H1 (cell line): ENCODE data around the gene GPX4. TPM values are rescaled to one million over a fixed set of nuclear protein-coding genes. Genes with fewer than 3 reads are reported as not detected.
A peak's percentile ranks its signal among the peaks of the same experiment; 100 is the strongest.

Source experiments
- CTCF ChIA-PET: fragments of 300-600 bp; sonication (Branson Sonifier 250); formaldehyde crosslinking; loops from one replicate; lab custom pipeline; 2021; ENCODE audit not compliant: partially characterized antibody; lab: Charles Lee
- POLR2A ChIA-PET: fragments of 300-600 bp; sonication (Branson Sonifier 250); formaldehyde crosslinking; loops from one replicate; lab custom pipeline; 2021; ENCODE audit warnings: inconsistent platforms; ENCODE audit not compliant: partially characterized antibody; lab: Charles Lee
- DNase-seq, 2 experiments: peaks; one replicate each; pipeline versions ENCODE4 v3.0.0 to v3.0.0-alpha.2; 2010 to 2022; ENCODE audit warnings: low spot score in 2 of 2, low read depth in 1 of 2, mixed read lengths in 1 of 2
- FAIRE-seq: peaks from 2 replicates; lab custom pipeline; 2011; peaks lifted over from hg19 to GRCh38; lab: Jason Lieb, UNC
- H2AFZ ChIP-seq: 2 replicates; pipeline ENCODE4 v1.8.1; 2012; ENCODE audit warnings: low read length, inconsistent platforms
- H2AK5ac ChIP-seq: 2 replicates; pipeline ENCODE4 v1.6.1; 2013; ENCODE audit warnings: low read depth, low read length
- H2BK120ac ChIP-seq: replicated peaks from 2 replicates; pipeline ENCODE3; 2013; ENCODE audit warnings: low read depth, low read length, inconsistent platforms
- H2BK12ac ChIP-seq: 2 replicates; pipeline ENCODE4 v1.6.1; 2013; ENCODE audit warnings: low read depth, low read length
- H2BK15ac ChIP-seq: 2 replicates; pipeline ENCODE4 v1.6.1; 2013; ENCODE audit warnings: low read length
- H2BK20ac ChIP-seq: 2 replicates; pipeline ENCODE4 v1.6.1; 2013; ENCODE audit warnings: low read length
- H2BK5ac ChIP-seq: 2 replicates; pipeline ENCODE4 v1.6.1; 2013; ENCODE audit warnings: low read depth, low read length
- H3K14ac ChIP-seq: 2 replicates; pipeline ENCODE4 v1.6.1; 2013; ENCODE audit warnings: inconsistent platforms; ENCODE audit not compliant: insufficient read length
- H3K18ac ChIP-seq: 2 replicates; pipeline ENCODE4 v1.6.1; 2013; ENCODE audit warnings: low read length; ENCODE audit errors: extremely low read depth
- H3K23ac ChIP-seq: 2 replicates; pipeline ENCODE4 v1.6.1; 2013; ENCODE audit warnings: inconsistent platforms; ENCODE audit not compliant: insufficient read length
- H3K23me2 ChIP-seq: 2 replicates; pipeline ENCODE4 v1.6.1; 2013; ENCODE audit warnings: low read depth, low read length
- H3K27ac ChIP-seq: 2 replicates; pipeline ENCODE4 v1.6.1; 2011; ENCODE audit warnings: low read depth, low read length, inconsistent platforms
- H3K27me3 ChIP-seq, 4 experiments: replicated peaks in 1 of 4; 1 replicate in 1 of 4; 2 replicates in 3 of 4; pipeline versions ENCODE4 v1.6.1 to v1.8.1; 2011 to 2013; ENCODE audit warnings: low read length in 3 of 4, mild to moderate bottlenecking in 3 of 4, inconsistent platforms in 2 of 4, mixed read lengths in 2 of 4, moderate library complexity in 1 of 4; ENCODE audit not compliant: control insufficient read depth in 3 of 4, insufficient read depth in 3 of 4; ENCODE audit errors: extremely low read depth in 1 of 4
- H3K36me3 ChIP-seq, 4 experiments: 2 replicates each; pipeline versions ENCODE4 v1.6.1 to v1.8.1; 2011 to 2013; ENCODE audit warnings: mild to moderate bottlenecking in 4 of 4, low read length in 3 of 4, moderate library complexity in 2 of 4, control low read depth in 1 of 4, inconsistent platforms in 1 of 4; ENCODE audit not compliant: insufficient read depth in 4 of 4, control insufficient read depth in 2 of 4
- H3K4ac ChIP-seq: replicated peaks from 2 replicates; pipeline ENCODE3; 2013; ENCODE audit warnings: low read length, low read depth, mixed read lengths, inconsistent platforms; ENCODE audit not compliant: insufficient read length
- H3K4me1 ChIP-seq, 4 experiments: replicated peaks in 1 of 4; 1 replicate in 1 of 4; 2 replicates in 3 of 4; pipeline versions ENCODE4 v1.6.1 to v1.8.1; 2011 to 2013; ENCODE audit warnings: low read length in 3 of 4, inconsistent platforms in 2 of 4, mixed read lengths in 1 of 4; ENCODE audit not compliant: insufficient read depth in 4 of 4, control insufficient read depth in 3 of 4
- H3K4me2 ChIP-seq, 2 experiments: 2 replicates each; pipeline versions ENCODE4 v1.6.1 to v1.8.1; 2011 to 2013; ENCODE audit warnings: low read depth in 2 of 2, low read length in 2 of 2, control low read depth in 1 of 2, inconsistent platforms in 1 of 2, mild to moderate bottlenecking in 1 of 2; ENCODE audit not compliant: insufficient read depth in 1 of 2
- H3K4me3 ChIP-seq, 4 experiments: fragments of 200-600, 300-600 bp in 1 of 4; sonication (generic), shearing (Covaris generic), sonication (Bioruptor Twin) in 1 of 4; 2 replicates each; pipeline versions ENCODE4 v1.5.1 to v1.8.1; 2011 to 2016; ENCODE audit warnings: low read length in 4 of 4, low read depth in 3 of 4, control low read depth in 2 of 4, inconsistent platforms in 2 of 4, mild to moderate bottlenecking in 2 of 4, mixed read lengths in 1 of 4, moderate library complexity in 1 of 4; ENCODE audit not compliant: insufficient read depth in 2 of 4; ENCODE audit errors: extremely low read depth in 1 of 4
- H3K56ac ChIP-seq: replicated peaks from 2 replicates; pipeline ENCODE3; 2013; ENCODE audit warnings: low read depth, mild to moderate bottlenecking, mixed read lengths, low read length, inconsistent platforms; ENCODE audit not compliant: insufficient read length
- H3K79me1 ChIP-seq: 2 replicates; pipeline ENCODE4 v1.6.1; 2013; ENCODE audit warnings: low read depth, low read length, control low read depth
- H3K79me2 ChIP-seq, 2 experiments: 2 replicates each; pipeline versions ENCODE4 v1.6.1 to v1.8.1; 2012 to 2013; ENCODE audit warnings: low read length in 2 of 2, mild to moderate bottlenecking in 2 of 2, inconsistent platforms in 1 of 2; ENCODE audit not compliant: insufficient read depth in 2 of 2, control insufficient read depth in 1 of 2
- H3K9ac ChIP-seq, 4 experiments: replicated peaks in 1 of 4; 1 replicate in 1 of 4; 2 replicates in 3 of 4; pipeline versions ENCODE4 v1.6.1 to v1.8.1; 2011 to 2013; ENCODE audit warnings: low read depth in 3 of 4, low read length in 3 of 4, control low read depth in 2 of 4, mild to moderate bottlenecking in 2 of 4, moderate library complexity in 2 of 4, inconsistent platforms in 1 of 4; ENCODE audit errors: extremely low read depth in 1 of 4
- H3K9me3 ChIP-seq, 2 experiments: 2 replicates each; pipeline versions ENCODE4 v1.6.1 to v1.8.1; 2012 to 2013; ENCODE audit warnings: mild to moderate bottlenecking in 2 of 2, moderate library complexity in 2 of 2, control low read depth in 1 of 2, inconsistent platforms in 1 of 2, low read depth in 1 of 2, low read length in 1 of 2, mixed read lengths in 1 of 2; ENCODE audit not compliant: insufficient read depth in 2 of 2
- H4K20me1 ChIP-seq, 2 experiments: replicated peaks in 1 of 2; 2 replicates each; pipeline versions ENCODE3 to v1.8.1; 2011 to 2013; ENCODE audit warnings: inconsistent platforms in 2 of 2, low read length in 2 of 2, mild to moderate bottlenecking in 1 of 2; ENCODE audit not compliant: insufficient read depth in 2 of 2, control insufficient read depth in 1 of 2
- H4K5ac ChIP-seq: 2 replicates; pipeline ENCODE4 v1.6.1; 2013; ENCODE audit warnings: low read length, low read depth, mixed read lengths, inconsistent platforms; ENCODE audit not compliant: insufficient read length
- H4K8ac ChIP-seq: 2 replicates; pipeline ENCODE4 v1.8.0; 2013; ENCODE audit warnings: mild to moderate bottlenecking, moderate library complexity, low read length, inconsistent platforms; ENCODE audit not compliant: insufficient read depth; ENCODE audit errors: extremely low read depth
- H4K91ac ChIP-seq: replicated peaks from 2 replicates; pipeline ENCODE3; 2013; ENCODE audit warnings: low read length, mixed read lengths, inconsistent platforms; ENCODE audit not compliant: insufficient read length
- BRCA1 ChIP-seq: IDR thresholded peaks from 2 replicates; pipeline ENCODE4 v1.6.1; 2012; ENCODE audit warnings: low read depth, low read length, improper control_type of control experiment
- E2F6 ChIP-seq: IDR thresholded peaks from 2 replicates; pipeline ENCODE4 v1.6.1; 2012; ENCODE audit warnings: inconsistent platforms
- EGR1 ChIP-seq: IDR thresholded peaks from 2 replicates; pipeline ENCODE4 v1.6.1; 2011; ENCODE audit warnings: low read depth, low read length, borderline replicate concordance
- EP300 ChIP-seq, 2 experiments: IDR thresholded peaks; 1 replicate in 1 of 2; 2 replicates in 1 of 2; pipeline ENCODE4 v1.6.1; 2011 to 2012; ENCODE audit warnings: low read depth in 2 of 2, low read length in 2 of 2, mild to moderate bottlenecking in 2 of 2, borderline replicate concordance in 1 of 2, inconsistent platforms in 1 of 2, moderate library complexity in 1 of 2
- EZH2 ChIP-seq: fragments of 200-600 bp; sonication (generic); IDR thresholded peaks from 2 replicates; pipeline ENCODE4 v1.7.1; 2012; ENCODE audit warnings: low read depth, mild to moderate bottlenecking, moderate library complexity, low read length, inconsistent platforms; ENCODE audit not compliant: severe bottlenecking
- KDM5A ChIP-seq: fragments of 200-600 bp; IDR thresholded peaks from 2 replicates; pipeline ENCODE4 v1.7.1; 2012; ENCODE audit warnings: mild to moderate bottlenecking, low read length, inconsistent platforms, mixed read lengths
- RXRA ChIP-seq: IDR thresholded peaks from 2 replicates; pipeline ENCODE4 v1.6.1; 2011; ENCODE audit warnings: low read depth, mild to moderate bottlenecking, low read length, moderate library complexity; ENCODE audit not compliant: insufficient read depth
- SIX5 ChIP-seq: IDR thresholded peaks from 2 replicates; pipeline ENCODE4 v1.6.1; 2011; ENCODE audit warnings: mild to moderate bottlenecking, low read depth, low read length
- SP4 ChIP-seq: IDR thresholded peaks from 2 replicates; pipeline ENCODE4 v1.6.1; 2012; ENCODE audit warnings: low read length, inconsistent platforms
- TBP ChIP-seq: IDR thresholded peaks from 2 replicates; pipeline ENCODE4 v1.6.1; 2011; ENCODE audit warnings: low read depth, low read length, improper control_type of control experiment
- TEAD4 ChIP-seq: IDR thresholded peaks from 2 replicates; pipeline ENCODE4 v1.6.1; 2012; ENCODE audit warnings: low read depth, low read length, inconsistent platforms, mixed read lengths
- WGBS, 2 experiments: shearing (Covaris generic) in 1 of 2; methylation state at CpG; one replicate each; pipeline versions ENCODE4 v1.1.6 to v1.1.7; 2013 to 2015; ENCODE audit warnings: low lambda C conversion rate in 2 of 2, mixed read lengths in 2 of 2, inconsistent platforms in 1 of 2, low coverage in 1 of 2, missing lambda C conversion rate in 1 of 2; ENCODE audit not compliant: insufficient replicate concordance in 2 of 2, insufficient coverage in 1 of 2, insufficient read length in 1 of 2; ENCODE audit errors: extremely low coverage in 1 of 2, missing lambda C conversion rate in 1 of 2; 5-methylcytosine and 5-hydroxymethylcytosine counted together
- polyA plus RNA-seq, 7 experiments: library from polyadenylated mRNA; depleted of rRNA in 3 of 7; stranded (reverse) in 5 of 7; unstranded in 2 of 7; fragments of >200 nt in 5 of 7; fragments of 200-250 nt in 2 of 7; gene quantifications; 1 replicate in 5 of 7; 2 replicates in 1 of 7; 4 replicates in 1 of 7; pipeline versions ENCODE4 v1.2.1 to v1.2.3, GENCODE V29; 2011 to 2013; ENCODE audit warnings: missing spikeins in 2 of 7, mixed read lengths in 2 of 7
- total RNA-seq: library from RNA; stranded (reverse); fragmentation: NEBNext Ultra II Directional; extraction: Animal tissue kit (Norgen Biotek cat#: 25700); gene quantifications from 2 replicates; pipeline ENCODE4 v1.2.1, GENCODE V29; 2021

GPX4 gene
- total and polyA plus RNA-seq, 2 of the 8 experiments (the other 6 are each of a cell fraction or from before 2014, with no cell fraction given) = 342 to 693 TPM

DNA sequence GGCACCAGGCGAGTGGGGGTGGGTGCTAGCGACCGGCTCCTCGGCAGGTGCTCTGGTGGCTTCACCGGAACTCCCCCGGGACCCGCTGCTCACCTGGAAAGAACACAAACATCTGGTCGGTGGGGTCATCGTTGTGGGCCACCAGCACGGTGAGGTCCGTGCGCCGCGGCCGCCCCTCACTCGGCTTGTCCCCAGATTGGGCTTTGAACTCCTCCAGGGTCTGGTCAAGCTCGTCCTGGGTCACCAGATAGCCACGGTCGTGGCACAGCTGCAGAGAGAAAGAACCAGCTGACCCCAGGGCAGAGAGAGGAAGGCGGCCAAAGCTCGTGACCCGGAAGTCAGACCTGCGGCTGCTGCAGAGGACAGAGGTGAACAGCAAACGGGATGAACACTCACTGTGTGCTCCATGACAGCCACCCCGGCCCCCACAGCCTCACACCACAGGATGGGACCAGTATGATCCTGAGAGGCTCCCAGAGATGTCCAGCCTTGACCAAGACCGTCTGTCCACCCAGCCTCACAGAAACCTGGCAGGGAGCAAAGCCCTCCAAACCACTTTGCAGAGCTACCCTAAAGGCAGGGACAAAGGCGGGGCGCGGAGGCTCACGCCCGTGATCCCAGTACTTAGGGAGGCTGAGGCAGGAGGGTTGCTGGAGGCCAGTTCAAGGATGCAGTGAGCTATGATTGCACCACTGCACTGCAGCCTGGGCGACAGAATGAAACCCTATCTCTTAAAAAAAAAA is 9.8 kb upstream of the GPX4 start:
- Histone ChIP-seq H3K23me2 (peaks cover 5% of the 10 kb centered on the region), H3K79me2 (peaks cover 8 to 19% of the 10 kb centered on the region in 2 experiments), H3K27ac (no peak overlapping the region), H3K18ac (no peak overlapping the region), H3K56ac (no peak overlapping the region), H3K4ac (no peak overlapping the region), H2BK20ac (no peak overlapping the region), H3K36me3 (peaks cover 4 to 29% (median 14%) of the 10 kb centered on the region in 4 experiments; a peak in 7 of 8 replicates), H2BK15ac (no peak overlapping the region), H4K5ac (no peak overlapping the region), H3K4me1 (peaks cover 0 to 8% (median 5%) of the 10 kb centered on the region in 4 experiments; a peak in 4 of 7 replicates), H3K79me1 (peaks cover 10% of the 10 kb centered on the region; the same call in 1 of the 2 replicates), H2BK120ac (no peak overlapping the region), H4K8ac (peak overlapping the region; percentile 18; the same call in 1 of the 2 replicates), H2AK5ac (no peak overlapping the region), H3K9me3 (no peaks in the 10 kb centered on the region), H3K4me2 (peak overlapping the region; percentile 60 to 98), H3K9ac (peak overlapping the region; percentile 41 to 90 (median 86); a peak in 6 of 7 replicates), H3K4me3 (peak overlapping the region; percentile 64 to 95 (median 91); a peak in 7 of 8 replicates), H3K14ac (no peak overlapping the region), H4K91ac (no peak overlapping the region), H3K23ac (no peak overlapping the region), H2AFZ (no peak overlapping the region), H2BK12ac (no peak overlapping the region), H2BK5ac (no peak overlapping the region), H4K20me1 (peaks cover 8 to 11% of the 10 kb centered on the region in 2 experiments), H3K27me3 (peaks cover 0 to 2% (median 0%) of the 10 kb centered on the region in 4 experiments; a peak in 1 of 7 replicates)
- ChIA-PET CTCF (interaction anchor here (0.6 to 2.0 kb wide), 9 partner anchors 8 to 350 kb away, joined by 3 to 7 read pairs (median 4); no protein-coding TSS in a partner anchor), POLR2A (interaction anchor here (0.6 to 4.9 kb wide), 10 partner anchors 10 to 175 kb away, joined by 3 to 93 read pairs (median 4); partner anchors contain the start of genes CIRBP, CNN2 and GPX4)
- no peak for FAIRE-seq
- WGBS, 2 experiments = 90% methylated on average over 30 of the region's 32 CpGs; no CpG with 5 or more reads in 1 of the 2 experiments
- no peak for DNase-seq
- no peak for TF ChIP-seq E2F6
- no peak for TF ChIP-seq SIX5
- no peak for TF ChIP-seq SP4
- no peak for TF ChIP-seq EGR1
- TF ChIP-seq RXRA = no peak
- no peak for TF ChIP-seq EZH2
- no peak for TF ChIP-seq KDM5A
- no peak for TF ChIP-seq BRCA1
- TF ChIP-seq EP300 (IDR thresholded peaks at IDR 0.05; ENCODE audit: borderline replicate concordance in 1 of 2, low read depth in 2 of 2, low read length in 2 of 2) = no peak
- no peak for TF ChIP-seq TEAD4
- TF ChIP-seq TBP = no peak
